Naive thymus-derived CD8-positive, alpha-beta T cell (primary cell): ENCODE measurements around the gene QSER1. TPM values are rescaled to one million over a fixed set of nuclear protein-coding genes. Genes with fewer than 3 reads are reported as not detected.
"Not testable (repeated sequence)": the region's sequence is repeated elsewhere in the genome, so short reads cannot be mapped to it uniquely, and the experiment has no call there.

Experiments
- ATAC-seq, 2 donors: fragments of 150-1000 bp; cut with Tn5 transposase in 1 of 2; sonication (Bioruptor Pico), chemical (Tn5 transposase) in 1 of 2; 1 replicate in 1 of 2; 2 replicates in 1 of 2; pipeline ENCODE4 v1.10.0; 2021; ENCODE audit warnings: mild to moderate bottlenecking in 2 of 2, moderate library complexity in 2 of 2
- POLR2A ChIA-PET: fragments of 350-600 bp; sonication (Branson Sonifier 250); formaldehyde crosslinking; loops from one replicate; lab custom pipeline; 2021; ENCODE audit warnings: antibody characterized with exemption; lab: Charles Lee
- DNase-seq, 10 donors: peaks; one replicate each; pipeline versions ENCODE4 v3.0.0 to v3.0.0-alpha.2; 2020 to 2022
- H3K27ac Mint-ChIP-seq, 10 donors: one replicate each; pipeline ENCODE4 v1.8.0; 2020 to 2022; ENCODE audit warnings: mild to moderate bottlenecking in 10 of 10, mixed read lengths in 10 of 10, moderate library complexity in 4 of 10, inconsistent platforms in 1 of 10
- H3K27me3 Mint-ChIP-seq, 5 donors: one replicate each; pipeline ENCODE4 v1.8.0; 2021 to 2022; ENCODE audit warnings: mixed read lengths in 5 of 5
- H3K36me3 Mint-ChIP-seq, 3 donors: one replicate each; pipeline ENCODE4 v1.8.0; 2020 to 2022; ENCODE audit warnings: mixed read lengths in 3 of 3, mild to moderate bottlenecking in 2 of 3, inconsistent platforms in 1 of 3
- H3K4me1 Mint-ChIP-seq, 4 donors: one replicate each; pipeline ENCODE4 v1.8.0; 2021 to 2022; ENCODE audit warnings: mixed read lengths in 4 of 4
- H3K4me3 Mint-ChIP-seq, 10 donors: one replicate each; pipeline ENCODE4 v1.8.0; 2020 to 2022; ENCODE audit warnings: mild to moderate bottlenecking in 10 of 10, mixed read lengths in 10 of 10, moderate library complexity in 6 of 10, inconsistent platforms in 1 of 10
- H3K9me3 Mint-ChIP-seq, 9 donors: one replicate each; pipeline ENCODE4 v1.8.0; 2020 to 2022; ENCODE audit warnings: mixed read lengths in 9 of 9, mild to moderate bottlenecking in 3 of 9, inconsistent platforms in 1 of 9, moderate library complexity in 1 of 9
- polyA plus RNA-seq, 3 donors: library from polyadenylated mRNA; unstranded; fragments of 300-500 nt; fragmentation: Illumina TruSeq; gene quantifications; one replicate each; pipeline ENCODE4 v1.2.3, GENCODE V29; 2021
- total RNA-seq, 8 experiments: library from RNA in 2 of 8; stranded (reverse) in 2 of 8; gene quantifications; one replicate each; pipeline ENCODE4 v1.2.3 and lab custom pipeline; 2021 to 2026

The QSER1 gene
- 10 to 100 TPM; 10.9 to 11.4 TPM for total RNA-seq
- under 1 TPM; 0.55 to 0.93 (median 0.64) TPM for polyA plus RNA-seq
- 19.7 to 30.0 (median 23.1) reads per million in 6 experiments for total RNA-seq (lab: John Stamatoyannopoulos, UW)

GRCh38 chr11:32892355-32893092, at the start of gene QSER1:
QSER1 (plus strand) TSS chr11:32892811; CDS start chr11:32893126, 315 bp downstream.
- no peaks in the 10 kb centered on the region for H3K36me3 Mint-ChIP-seq
- H3K9me3 Mint-ChIP-seq: no peaks in the 10 kb centered on the region
- H3K4me1 Mint-ChIP-seq: peaks cover 12 to 39% (median 28%) of the 10 kb centered on the region in 4 donors
- ATAC-seq: peak; percentile 74 to 80
- peak; percentile 45 to 81 (median 67) for DNase-seq
- H3K4me3 Mint-ChIP-seq: peak within 1 kb of the TSS; percentile 89 to 97 (median 94)
- H3K27ac Mint-ChIP-seq: peak within 1 kb of the TSS; percentile 78 to 94 (median 90)
- POLR2A ChIA-PET: interaction anchor here (1.2 to 2.5 kb wide), 4 partner anchors 63 to 309 kb away, joined by 3 to 9 read pairs (median 6); partner anchors contain the start of genes CSTF3, EIF3M and TCP11L1
- no peaks in the 10 kb centered on the region for H3K27me3 Mint-ChIP-seq

GRCh38 chr11:32843544-32843943, 49.1 kb upstream of the QSER1 start:
- POLR2A ChIA-PET: no interaction called here
- no peaks in the 10 kb centered on the region for H3K36me3 Mint-ChIP-seq
- DNase-seq (no peak), ATAC-seq (no peak)
- H3K27ac Mint-ChIP-seq: no peak overlapping the region
- H3K4me3 Mint-ChIP-seq: no peak overlapping the region
- H3K27me3 Mint-ChIP-seq: peaks cover 0 to 12% (median 4%) of the 10 kb centered on the region in 5 donors
- H3K9me3 Mint-ChIP-seq: peaks cover 0 to 4% (median 1%) of the 10 kb centered on the region in 9 donors
- peaks cover 0 to 5% (median 0%) of the 10 kb centered on the region in 4 donors for H3K4me1 Mint-ChIP-seq

- ATAC-seq: no peak
- POLR2A ChIA-PET: no interaction called here
Observed at GRCh38 chr11:32847511-32847910, 45.1 kb upstream of the QSER1 start.

DNA sequence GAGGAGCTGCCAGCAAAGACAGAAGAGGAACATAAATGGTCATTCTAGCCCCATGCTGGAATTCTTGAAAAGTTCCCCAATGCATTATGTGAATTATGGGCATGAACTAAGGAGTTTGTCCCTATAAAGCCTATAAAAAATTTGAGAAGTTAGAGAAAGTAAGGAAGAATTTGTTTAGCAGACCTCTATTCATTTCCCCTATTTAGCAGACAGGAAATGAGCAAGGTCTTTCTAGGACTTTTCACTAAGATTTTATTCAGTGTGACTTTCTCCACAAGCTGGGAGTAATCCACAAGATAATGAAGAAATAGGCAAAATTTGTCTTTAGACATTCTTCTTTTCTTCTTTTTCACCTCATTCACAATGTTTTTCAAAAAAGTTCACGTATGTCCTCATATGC, 42.9 kb upstream of the QSER1 start:
- Mint-ChIP-seq H3K27me3 (peaks cover 1 to 12% (median 9%) of the 10 kb centered on the region in 5 donors), H3K4me1 (peaks cover 3 to 8% (median 5%) of the 10 kb centered on the region in 4 donors), H3K36me3 (no peaks in the 10 kb centered on the region), H3K27ac (no peak overlapping the region), H3K4me3 (peak overlapping the region in 2 of 10 donors; percentile 5 to 39), H3K9me3 (peaks cover 0 to 4% (median 1%) of the 10 kb centered on the region in 9 donors)
- POLR2A ChIA-PET: no interaction called here
- ATAC-seq (no peak), DNase-seq (no peak)

More at GRCh38 chr11:32847511-32847910, 45.1 kb upstream of the QSER1 start:
- peaks cover 0 to 12% (median 4%) of the 10 kb centered on the region in 5 donors for H3K27me3 Mint-ChIP-seq
- H3K4me1 Mint-ChIP-seq: peaks cover 3 to 8% (median 5%) of the 10 kb centered on the region in 4 donors
- peaks cover 0 to 4% (median 1%) of the 10 kb centered on the region in 9 donors for H3K9me3 Mint-ChIP-seq
- H3K27ac Mint-ChIP-seq: no peak overlapping the region
- DNase-seq: no peak
- H3K4me3 Mint-ChIP-seq: no peak overlapping the region
- no peaks in the 10 kb centered on the region for H3K36me3 Mint-ChIP-seq

DNA sequence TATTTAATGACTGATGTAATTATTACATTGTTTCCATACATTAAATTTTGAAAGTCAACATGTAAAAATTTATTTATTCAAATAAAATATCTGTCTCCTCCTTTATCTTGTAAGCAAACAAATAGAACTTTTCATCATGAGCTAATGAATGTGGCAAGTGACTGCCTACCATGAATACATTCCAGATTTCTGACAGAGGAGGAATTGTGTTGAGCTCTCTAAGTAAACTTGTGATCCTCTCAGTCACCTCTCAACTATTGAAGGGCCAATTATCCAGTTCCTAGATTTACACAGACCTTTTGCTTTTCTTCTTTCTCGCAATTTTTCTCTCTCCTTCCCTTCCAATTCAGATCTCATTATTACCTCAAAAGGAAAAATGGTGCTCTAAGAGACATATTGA, 41.4 kb upstream of the QSER1 start:
- no peak for DNase-seq
- H3K4me3 Mint-ChIP-seq: no peak overlapping the region
- ATAC-seq: no peak
- POLR2A ChIA-PET: interaction anchor here (0.5 kb wide), 1 partner anchor 1070 kb away, joined by 3 read pairs; no protein-coding TSS in a partner anchor
- no peak overlapping the region for H3K27ac Mint-ChIP-seq
- H3K4me1 Mint-ChIP-seq: peaks cover 3 to 8% (median 5%) of the 10 kb centered on the region in 4 donors
- H3K27me3 Mint-ChIP-seq: peaks cover 1 to 10% (median 9%) of the 10 kb centered on the region in 5 donors
- H3K9me3 Mint-ChIP-seq: peaks cover 0 to 4% (median 1%) of the 10 kb centered on the region in 9 donors
- H3K36me3 Mint-ChIP-seq: no peaks in the 10 kb centered on the region

DNA sequence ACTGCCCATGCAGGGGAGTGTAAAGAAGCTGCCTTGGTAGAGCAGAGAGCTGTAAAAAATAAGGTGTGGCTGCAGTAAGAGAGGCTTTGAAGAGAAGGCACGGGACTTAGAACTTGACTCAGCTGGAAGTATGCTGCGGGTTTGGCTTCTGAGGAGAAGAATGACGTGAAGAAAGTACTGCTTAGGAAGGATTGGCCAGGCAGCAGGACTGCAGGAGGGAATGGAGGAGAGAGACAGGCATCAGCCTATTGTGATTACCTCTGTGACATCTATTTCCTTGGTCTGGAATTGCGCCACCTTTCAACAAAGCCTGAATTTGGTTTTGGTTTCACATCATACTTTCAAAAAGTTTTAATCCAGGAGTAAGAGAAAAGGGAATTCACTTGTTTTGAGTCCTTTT, 40.4 kb upstream of the QSER1 start:
- Mint-ChIP-seq H3K27me3 (peaks cover 1 to 10% (median 6%) of the 10 kb centered on the region in 5 donors), H3K36me3 (no peaks in the 10 kb centered on the region), H3K4me1 (peaks cover 3 to 8% (median 5%) of the 10 kb centered on the region in 4 donors), H3K27ac (no peak overlapping the region), H3K4me3 (no peak overlapping the region), H3K9me3 (peaks cover 0 to 4% (median 0%) of the 10 kb centered on the region in 9 donors)
- POLR2A ChIA-PET: no interaction called here
- DNase-seq: no peak
- no peak for ATAC-seq

GRCh38 chr11:32855601-32856000, 37.0 kb upstream of the QSER1 start:
- DNase-seq (no peak), ATAC-seq (no peak)
- no peaks in the 10 kb centered on the region for H3K4me1 Mint-ChIP-seq
- no peaks in the 10 kb centered on the region for H3K9me3 Mint-ChIP-seq
- peaks cover 3 to 9% (median 6%) of the 10 kb centered on the region in 5 donors for H3K27me3 Mint-ChIP-seq
- no peak overlapping the region for H3K27ac Mint-ChIP-seq
- no peak overlapping the region for H3K4me3 Mint-ChIP-seq
- H3K36me3 Mint-ChIP-seq: no peaks in the 10 kb centered on the region
- POLR2A ChIA-PET: no interaction called here

DNA sequence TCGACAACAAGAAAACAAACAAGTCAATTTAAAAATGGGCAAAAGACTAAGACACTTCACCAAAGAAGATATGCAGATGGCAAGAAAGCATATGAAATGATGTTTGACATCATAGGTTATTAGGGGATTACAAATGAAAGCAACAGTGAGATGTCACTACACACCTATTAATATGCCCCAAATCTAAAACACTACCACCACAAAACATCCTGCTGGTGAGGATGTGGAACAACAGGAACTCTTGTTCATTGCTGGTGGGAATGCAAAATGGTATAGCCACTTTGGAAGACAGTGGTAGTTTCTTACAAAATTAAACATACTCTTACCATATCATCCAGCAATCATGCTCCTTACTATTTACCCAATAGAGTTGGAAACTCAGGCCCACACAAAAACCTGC, 33.9 kb upstream of the QSER1 start:
- no peak for DNase-seq
- no peak for ATAC-seq
- no peak overlapping the region for H3K27ac Mint-ChIP-seq
- H3K4me3 Mint-ChIP-seq: no peak overlapping the region
- POLR2A ChIA-PET: no interaction called here
- H3K9me3 Mint-ChIP-seq: no peaks in the 10 kb centered on the region
- H3K27me3 Mint-ChIP-seq: peaks cover 2 to 12% (median 7%) of the 10 kb centered on the region in 5 donors
- no peaks in the 10 kb centered on the region for H3K36me3 Mint-ChIP-seq
- no peaks in the 10 kb centered on the region for H3K4me1 Mint-ChIP-seq

- ATAC-seq: no peak
- no peaks in the 10 kb centered on the region for H3K36me3 Mint-ChIP-seq
- DNase-seq: no peak
- no peak overlapping the region for H3K4me3 Mint-ChIP-seq
- H3K9me3 Mint-ChIP-seq: peaks cover 0 to 2% (median 0%) of the 10 kb centered on the region in 9 donors
- POLR2A ChIA-PET: no interaction called here
- H3K27me3 Mint-ChIP-seq: peaks cover 8 to 15% (median 9%) of the 10 kb centered on the region in 5 donors
- no peaks in the 10 kb centered on the region for H3K4me1 Mint-ChIP-seq
- H3K27ac Mint-ChIP-seq: no peak overlapping the region
Observed at GRCh38 chr11:32861850-32862577, 30.6 kb upstream of the QSER1 start.

GRCh38 chr11:32864555-32864954, 28.1 kb upstream of the QSER1 start:
- Mint-ChIP-seq H3K27me3 (peaks cover 5 to 16% (median 9%) of the 10 kb centered on the region in 5 donors), H3K27ac (no peak overlapping the region), H3K36me3 (no peaks in the 10 kb centered on the region)

DNA sequence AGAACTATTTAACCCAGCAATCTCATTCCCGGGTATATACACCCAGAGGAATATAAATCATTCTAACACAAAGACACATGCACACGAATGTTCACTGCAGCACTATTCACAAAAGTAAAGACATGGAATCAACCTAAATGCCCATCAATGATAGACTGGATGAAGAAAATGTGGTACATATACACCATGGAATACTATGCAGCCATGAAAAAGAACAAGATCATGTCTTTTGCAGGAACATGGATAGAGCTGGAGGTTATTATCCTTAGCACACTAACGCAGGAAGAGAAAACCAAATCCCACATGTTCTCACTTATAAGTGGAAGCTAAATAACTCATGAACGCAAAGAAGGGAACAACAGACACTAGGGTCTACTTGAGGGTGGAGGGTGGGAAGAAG, 23.9 kb upstream of the QSER1 start:
- H3K9me3 Mint-ChIP-seq, ATAC-seq, POLR2A ChIA-PET, H3K27ac Mint-ChIP-seq, H3K4me3 Mint-ChIP-seq, H3K36me3 Mint-ChIP-seq, H3K4me1 Mint-ChIP-seq, DNase-seq: not testable (repeated sequence)
- peaks cover 3 to 14% (median 8%) of the 10 kb centered on the region in 5 donors for H3K27me3 Mint-ChIP-seq

More at GRCh38 chr11:32864555-32864954, 28.1 kb upstream of the QSER1 start:
- H3K4me3 Mint-ChIP-seq: no peak overlapping the region
- no peaks in the 10 kb centered on the region for H3K4me1 Mint-ChIP-seq
- peaks cover 0 to 6% (median 2%) of the 10 kb centered on the region in 9 donors for H3K9me3 Mint-ChIP-seq
- ATAC-seq (no peak), DNase-seq (no peak)
- POLR2A ChIA-PET: no interaction called here

GRCh38 chr11:32870676-32871075, 21.9 kb upstream of the QSER1 start:
- H3K27ac Mint-ChIP-seq: peak overlapping the region in 1 of 10 donors; percentile 17
- peak in 1 of 2 donors; percentile 48 for ATAC-seq
- POLR2A ChIA-PET: no interaction called here

More at GRCh38 chr11:32870676-32871075, 21.9 kb upstream of the QSER1 start:
- H3K4me3 Mint-ChIP-seq: no peak overlapping the region
- DNase-seq: peak in 9 of 10 donors; percentile 4 to 68 (median 15)
- H3K36me3 Mint-ChIP-seq: no peaks in the 10 kb centered on the region
- peaks cover 3 to 14% (median 9%) of the 10 kb centered on the region in 5 donors for H3K27me3 Mint-ChIP-seq
- no peaks in the 10 kb centered on the region for H3K4me1 Mint-ChIP-seq
- H3K9me3 Mint-ChIP-seq: peaks cover 0 to 11% (median 6%) of the 10 kb centered on the region in 9 donors
